Progenitor cell of endocrine pancreas (in vitro differentiated cells): ENCODE measurements around the gene KIF7. TPM values are rescaled to one million over a fixed set of nuclear protein-coding genes. Genes with fewer than 3 reads are reported as not detected.
"Not testable (repeated sequence)": the region's sequence is repeated elsewhere in the genome, so short reads cannot be mapped to it uniquely, and the experiment has no call there.

Source experiments
- DNase-seq: peaks from one replicate; pipeline ENCODE4 v3.0.0; 2021; ENCODE audit warnings: low spot score; ENCODE audit not compliant: unreplicated experiment
- H3K27ac Mint-ChIP-seq: 2 replicates; pipeline ENCODE4 v1.8.0; 2021; ENCODE audit warnings: mild to moderate bottlenecking, moderate library complexity, mixed read lengths
- H3K27me3 Mint-ChIP-seq: 2 replicates; pipeline ENCODE4 v1.8.0; 2021; ENCODE audit warnings: mixed read lengths
- H3K36me3 Mint-ChIP-seq: 2 replicates; pipeline ENCODE4 v1.8.0; 2022; ENCODE audit warnings: mixed read lengths; ENCODE audit not compliant: insufficient read depth
- H3K4me1 Mint-ChIP-seq: 2 replicates; pipeline ENCODE4 v1.8.0; 2021; ENCODE audit warnings: low read depth, mixed read lengths
- H3K4me3 Mint-ChIP-seq: 2 replicates; pipeline ENCODE4 v1.8.0; 2021; ENCODE audit warnings: low read depth, mild to moderate bottlenecking, moderate library complexity, mixed read lengths
- H3K9me3 Mint-ChIP-seq: 2 replicates; pipeline ENCODE4 v1.8.0; 2021; ENCODE audit warnings: low read depth, mixed read lengths
- CTCF ChIP-seq: fragments of 200-600 bp; sonication (generic); IDR thresholded peaks from one replicate; pipeline ENCODE4 v1.5.0; 2021; ENCODE audit warnings: antibody characterized with exemption, mild to moderate bottlenecking; ENCODE audit not compliant: unreplicated experiment
- total RNA-seq: library from RNA; stranded (reverse); gene quantifications from 2 replicates; pipeline ENCODE4 v1.2.1, GENCODE V29; 2021

Gene KIF7
- total RNA-seq, 1 donor from 2014 or later: 22.8 TPM

GRCh38 chr15:89693091-89693490, 37.8 kb upstream of the KIF7 start:
- TF ChIP-seq CTCF: no peak
- H3K27me3 Mint-ChIP-seq: peaks cover 30% of the 10 kb centered on the region
- no peak for DNase-seq
- no peak overlapping the region for H3K4me3 Mint-ChIP-seq
- no peaks in the 10 kb centered on the region for H3K9me3 Mint-ChIP-seq
- peaks cover 3% of the 10 kb centered on the region for H3K4me1 Mint-ChIP-seq
- H3K36me3 Mint-ChIP-seq: no peaks in the 10 kb centered on the region
- H3K27ac Mint-ChIP-seq: no peak overlapping the region

GRCh38 chr15:89690276-89691218, 35.3 kb upstream of the KIF7 start, which contains the start of the genes PEX11A and WDR93:
Gene PEX11A, minus strand, starts transcription at chr15:89690754. Its CDS starts 122 bp downstream, at chr15:89690632.
Gene WDR93, plus strand, starts transcription at chr15:89690811. Its CDS starts 10,936 bp downstream, at chr15:89701747.
- Mint-ChIP-seq H3K4me3 (peak within 1 kb of the TSS; percentile 92), H3K36me3 (peaks cover under 1% of the 10 kb centered on the region), H3K27me3 (peaks cover 20% of the 10 kb centered on the region), H3K27ac (peak within 1 kb of the TSS; percentile 73), H3K4me1 (peaks cover 3% of the 10 kb centered on the region), H3K9me3 (no peaks in the 10 kb centered on the region)
- DNase-seq: peak; percentile 75
- TF ChIP-seq CTCF: no peak

- not testable (repeated sequence) for H3K36me3 Mint-ChIP-seq, DNase-seq, H3K9me3 Mint-ChIP-seq, H3K4me1 Mint-ChIP-seq
- Mint-ChIP-seq H3K27ac (peak overlapping the region; percentile 73), H3K27me3 (peaks cover 14% of the 10 kb centered on the region), H3K4me3 (peak overlapping the region; percentile 92)
Observed at GRCh38 chr15:89689930-89690275, 34.6 kb upstream of the KIF7 start.

GRCh38 chr15:89686522-89686921, 31.3 kb upstream of the KIF7 start:
- Mint-ChIP-seq H3K27ac (no peak overlapping the region), H3K9me3 (no peaks in the 10 kb centered on the region), H3K4me3 (no peak overlapping the region), H3K36me3 (peaks cover 5% of the 10 kb centered on the region), H3K4me1 (peaks cover 3% of the 10 kb centered on the region), H3K27me3 (no peaks in the 10 kb centered on the region)
- TF ChIP-seq CTCF: no peak
- DNase-seq: no peak

GRCh38 chr15:89685995-89686394, 30.7 kb upstream of the KIF7 start:
- no peak for TF ChIP-seq CTCF

More at GRCh38 chr15:89685995-89686394, 30.7 kb upstream of the KIF7 start:
- no peaks in the 10 kb centered on the region for H3K9me3 Mint-ChIP-seq
- H3K4me1 Mint-ChIP-seq: peaks cover 3% of the 10 kb centered on the region
- no peak overlapping the region for H3K4me3 Mint-ChIP-seq
- H3K36me3 Mint-ChIP-seq: peaks cover 5% of the 10 kb centered on the region
- DNase-seq: no peak
- no peaks in the 10 kb centered on the region for H3K27me3 Mint-ChIP-seq
- no peak overlapping the region for H3K27ac Mint-ChIP-seq
